Erythroblast (primary cell): Measurements from ENCODE around the gene PACS2.

ENCODE experiments used
- DNase-seq, 2 experiments: peaks; one replicate each; lab custom pipeline; 2025; lab: John Stamatoyannopoulos, UW
- GATA1 ChIP-seq: IDR thresholded peaks from 2 replicates; pipeline ENCODE4 v1.6.1; 2011; ENCODE audit warnings: low read depth, mild to moderate bottlenecking, control low read depth, low read length, moderate library complexity
- POLR2A ChIP-seq: IDR thresholded peaks from 2 replicates; pipeline ENCODE4 v1.6.1; 2011; ENCODE audit warnings: mild to moderate bottlenecking, low read length

The PACS2 gene

DNA sequence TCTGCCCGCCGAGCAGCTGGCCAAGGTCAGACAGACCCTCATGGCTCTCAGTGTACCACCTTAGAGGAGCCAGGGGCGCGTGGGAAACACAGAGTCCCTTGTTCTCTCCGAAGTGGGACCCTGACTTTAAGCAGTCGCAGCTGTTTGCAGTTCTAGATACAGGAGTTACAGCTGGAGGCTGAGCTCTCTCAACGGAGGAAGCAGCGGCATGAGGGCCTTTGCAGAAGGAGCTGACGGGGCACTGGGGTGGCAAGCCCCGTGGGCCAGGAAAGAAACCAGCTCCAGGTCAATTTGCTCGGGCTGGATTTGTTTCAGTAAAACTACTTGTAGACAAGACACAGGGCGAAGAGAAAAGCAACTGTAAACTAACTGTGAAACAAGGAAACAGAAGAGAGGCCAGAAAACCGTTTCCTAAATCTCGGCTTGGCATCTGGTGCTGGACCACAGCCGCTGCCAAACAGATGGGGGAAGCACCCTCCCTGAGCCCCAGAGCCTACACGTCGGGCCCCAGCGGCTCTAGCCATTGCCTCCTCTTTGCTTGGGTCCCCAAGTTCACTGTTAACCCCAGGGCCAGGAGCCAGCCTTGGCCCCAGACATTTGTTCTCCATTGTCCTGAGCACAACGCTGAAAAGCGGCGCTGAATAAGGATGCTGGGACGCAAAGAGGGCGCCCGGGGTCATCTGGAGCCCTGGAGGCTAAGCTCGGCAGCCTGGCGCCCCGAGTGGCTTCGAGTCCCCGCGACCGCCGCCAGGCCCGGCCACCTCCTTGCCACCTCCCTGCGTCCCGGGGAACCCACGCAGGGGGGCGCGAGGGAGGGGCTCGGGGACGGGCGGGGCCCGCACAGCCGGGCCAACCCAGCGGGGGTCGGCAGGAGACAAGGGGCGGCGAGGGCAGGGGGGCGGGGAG is 914 bp upstream of the PACS2 start:
- TF ChIP-seq POLR2A (no peak), GATA1 (no peak)
- DNase-seq, result peak; percentile 71 to 73

DNA sequence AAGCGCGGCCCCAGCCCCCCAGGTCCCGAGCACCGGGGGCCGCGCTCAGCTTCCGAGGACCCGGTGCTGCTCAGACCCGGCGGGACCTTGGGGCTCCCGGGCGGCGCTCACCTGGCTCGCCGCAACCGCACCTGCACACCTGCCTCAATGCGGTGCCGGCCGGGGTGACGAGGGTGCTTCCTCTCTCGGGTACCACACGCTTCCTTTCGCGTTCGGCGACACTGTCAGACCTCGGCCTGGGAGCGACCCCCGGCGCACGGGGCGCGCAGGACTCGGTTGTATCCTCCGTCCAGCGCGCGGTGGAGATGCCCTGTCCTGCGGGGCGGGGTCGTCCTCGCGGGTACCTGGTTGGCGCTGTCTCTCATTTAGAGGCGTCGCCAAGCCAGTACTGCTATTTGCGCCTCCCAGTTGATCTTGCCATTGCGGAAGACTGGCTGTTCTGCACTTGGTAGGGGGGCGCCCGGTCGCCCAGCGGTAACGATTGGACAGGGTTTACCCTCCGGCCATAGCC is 718 bp downstream of the PACS2 start:
- peak; percentile 41 to 48 for DNase-seq
- no peak for TF ChIP-seq GATA1
- no peak for TF ChIP-seq POLR2A

DNA sequence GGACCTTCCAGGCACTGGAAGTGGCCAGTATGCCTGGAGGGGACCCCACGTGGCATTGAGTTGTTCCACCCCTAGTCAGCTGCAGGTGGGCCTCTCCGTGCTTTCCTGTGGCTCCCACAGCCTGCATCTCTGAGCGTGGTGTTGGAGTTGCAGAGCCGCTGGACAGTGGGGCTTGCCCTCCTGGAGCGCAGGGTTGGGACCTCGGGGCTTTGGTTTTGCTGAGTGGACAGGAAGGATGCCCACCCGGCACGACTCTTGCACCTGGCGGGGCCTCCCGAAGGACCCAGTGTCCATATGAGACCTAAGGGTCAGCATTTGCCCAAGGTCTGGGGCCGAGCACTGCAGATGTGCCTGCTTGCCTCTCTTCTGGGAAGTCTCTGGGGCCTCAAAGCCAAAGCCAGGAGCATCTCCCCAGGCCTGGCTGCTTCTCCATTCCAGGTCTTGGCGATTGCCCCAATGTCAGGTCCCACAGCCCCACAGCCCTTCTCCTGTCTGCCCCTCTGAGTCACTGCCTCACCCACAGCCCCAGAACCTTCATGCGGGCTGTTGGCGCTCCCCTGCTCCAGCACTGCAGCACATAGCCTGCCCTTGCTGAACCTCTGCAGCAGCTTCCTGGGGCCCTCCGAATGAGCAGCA is 1.5 kb downstream of the PACS2 start:
- no peak for DNase-seq
- TF ChIP-seq POLR2A (no peak), GATA1 (no peak)

DNA sequence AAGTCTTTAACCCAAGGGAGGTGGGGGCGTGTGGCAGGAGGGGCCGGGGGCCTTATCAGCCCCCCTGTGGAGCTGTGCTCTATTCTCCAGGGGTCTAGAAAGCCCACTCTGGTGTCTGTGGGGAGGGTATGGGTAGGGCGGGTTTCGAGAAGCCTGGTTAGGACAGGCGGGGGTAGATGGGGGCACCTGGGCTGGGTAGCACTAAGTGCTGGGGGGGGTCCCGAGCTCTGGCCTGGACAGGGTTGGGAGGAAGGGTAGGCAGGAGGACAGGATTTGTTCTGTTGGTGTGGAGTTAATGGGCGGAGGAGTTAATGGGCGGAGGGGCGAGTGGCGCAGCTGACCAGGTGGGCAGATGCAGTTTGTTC is 2.0 kb downstream of the PACS2 start:
- TF ChIP-seq POLR2A (no peak), GATA1 (no peak)
- DNase-seq, result no peak

DNA sequence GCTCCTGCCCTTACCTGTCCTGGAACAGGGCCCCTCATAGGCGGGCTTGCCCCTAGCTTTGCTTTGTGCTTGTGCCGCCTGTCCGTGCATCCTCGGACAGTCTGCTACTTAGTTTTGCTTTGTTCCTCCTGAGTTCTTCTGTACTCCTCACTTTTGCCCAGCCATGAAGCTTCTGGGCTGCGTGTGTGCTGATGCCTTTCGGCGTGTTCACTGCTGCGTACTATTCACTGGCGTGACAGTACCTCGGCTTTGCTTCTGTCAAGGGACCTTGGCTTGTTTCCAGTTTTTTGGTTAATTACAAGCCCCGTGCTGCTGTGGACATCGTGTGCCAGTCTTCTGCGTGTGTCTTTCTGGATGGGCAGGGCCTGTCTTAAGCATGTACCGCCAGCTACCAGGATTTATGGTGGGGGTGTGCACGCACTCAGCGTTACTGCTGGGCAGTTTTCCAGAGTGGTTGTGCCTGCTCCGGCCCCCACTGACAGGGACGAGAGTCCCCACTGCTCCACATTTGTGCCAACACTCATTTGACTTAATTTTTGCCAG is 2.5 kb downstream of the PACS2 start:
- DNase-seq, result no peak
- no peak for TF ChIP-seq GATA1
- no peak for TF ChIP-seq POLR2A

DNA sequence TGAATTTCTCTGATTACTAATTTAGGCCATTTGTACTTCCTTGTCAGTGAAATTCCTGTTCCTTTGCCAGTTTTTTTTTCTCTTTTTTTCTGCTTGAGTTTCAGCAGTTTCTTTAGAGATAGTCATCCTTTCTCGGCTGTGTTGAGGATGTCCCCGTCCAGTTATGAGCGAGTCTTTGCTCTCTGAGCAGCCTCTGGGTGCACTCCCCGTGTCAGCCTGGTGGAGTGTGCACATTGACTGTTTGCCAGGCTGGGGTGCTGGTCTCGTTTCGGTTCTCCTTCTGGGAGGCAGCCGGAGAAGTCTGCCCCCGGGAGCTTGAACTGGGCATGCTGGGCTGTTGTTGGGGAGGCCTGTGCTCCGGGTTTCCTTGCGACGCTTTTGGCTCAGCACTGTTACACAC is 3.0 kb downstream of the PACS2 start:
- no peak for DNase-seq
- TF ChIP-seq GATA1, result no peak
- TF ChIP-seq POLR2A, result no peak

DNA sequence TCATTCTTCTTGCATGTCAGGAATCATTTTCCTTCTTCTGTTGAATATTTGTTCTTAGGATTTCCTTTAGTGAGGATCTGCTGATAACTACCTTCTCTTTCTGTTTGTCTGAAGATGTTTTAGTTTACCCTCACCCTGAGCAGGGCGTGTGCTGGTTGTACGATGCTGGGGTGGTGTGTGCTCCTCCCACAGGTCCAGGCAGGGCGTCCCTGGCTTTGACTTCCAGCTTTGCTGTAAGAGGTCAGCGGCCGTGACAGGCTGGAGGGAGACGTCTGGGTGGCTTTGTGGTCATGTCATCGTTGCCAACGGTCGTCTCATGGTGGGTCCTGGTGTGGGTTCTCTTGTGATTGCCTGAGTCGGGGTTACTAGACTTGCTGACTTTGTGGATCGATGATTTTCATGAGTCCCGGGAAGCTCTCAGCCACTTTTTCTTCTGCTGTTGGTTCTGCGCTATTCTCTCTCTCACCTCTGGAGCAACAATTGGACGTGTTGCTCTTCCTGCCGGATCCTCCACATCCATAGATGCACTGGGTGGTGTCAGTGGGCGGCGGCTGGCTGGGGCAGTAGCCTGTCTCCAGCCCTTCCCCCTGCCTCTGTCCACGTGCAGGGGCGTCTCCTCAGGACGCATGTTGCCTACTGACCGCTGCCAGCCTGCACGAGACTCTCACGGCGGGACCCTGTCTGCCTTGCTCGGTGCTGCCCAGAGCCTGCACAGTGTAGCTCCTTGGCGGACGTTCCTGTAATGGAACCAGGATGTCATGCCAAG is 8.4 kb downstream of the PACS2 start:
- TF ChIP-seq POLR2A (no peak), GATA1 (no peak)
- no peak for DNase-seq

DNA sequence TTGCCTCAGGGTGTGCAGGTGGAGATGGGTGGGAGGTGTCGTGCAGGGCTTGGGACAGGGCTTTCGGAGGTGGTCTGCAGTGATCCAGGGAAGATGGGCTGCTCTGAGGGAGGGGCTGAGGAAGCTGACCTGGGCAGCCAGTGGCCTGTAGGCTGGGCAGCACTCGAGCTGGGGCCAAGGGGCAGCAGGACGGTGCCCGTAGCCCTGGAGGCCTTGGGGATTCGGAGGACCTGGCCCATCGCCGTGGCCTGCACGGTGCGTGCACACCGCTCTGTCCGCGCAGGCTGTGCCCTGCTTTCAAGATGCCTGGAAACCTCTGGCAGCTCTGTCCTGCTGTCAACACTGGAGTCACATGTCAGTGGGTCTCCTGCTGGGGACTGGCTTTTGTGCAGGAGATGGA is 9.1 kb downstream of the PACS2 start:
- TF ChIP-seq GATA1 (no peak), POLR2A (no peak)

DNA sequence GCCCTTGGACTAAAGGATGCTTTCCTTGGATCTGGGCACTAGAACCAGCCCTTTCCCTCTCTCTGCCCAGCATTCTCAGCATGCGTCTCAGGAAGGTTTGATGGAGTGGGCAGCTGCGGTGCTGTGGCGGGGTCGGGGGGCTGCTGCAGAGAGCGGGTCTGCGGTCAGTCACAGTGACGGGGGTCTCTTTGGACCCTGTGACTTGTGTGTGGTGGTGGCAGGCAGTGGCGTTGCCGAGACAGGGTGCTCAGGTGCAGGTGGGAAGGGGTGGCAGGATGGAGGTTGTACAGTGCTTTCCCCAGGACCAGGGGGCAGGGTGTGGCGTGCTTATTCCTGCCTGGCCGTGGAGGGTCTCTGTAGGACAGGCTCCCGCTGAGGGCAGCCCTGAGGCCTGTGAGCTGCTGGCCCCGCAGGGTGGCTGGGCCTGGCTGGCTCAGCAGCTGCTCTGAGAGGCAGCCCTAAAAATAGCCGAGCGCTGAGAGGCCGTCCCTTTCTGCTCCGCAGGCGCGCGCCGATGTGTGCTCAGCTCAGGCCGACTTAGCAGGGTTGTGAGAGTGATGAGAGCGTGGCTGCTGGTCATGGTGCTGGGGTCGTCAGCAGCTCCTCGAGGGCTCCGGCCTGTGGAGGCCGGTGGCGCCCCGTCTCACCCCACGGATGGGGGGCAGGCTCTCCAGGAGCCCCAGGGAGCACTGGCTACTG is 9.7 kb downstream of the PACS2 start:
- TF ChIP-seq POLR2A (no peak), GATA1 (no peak)
- DNase-seq, result no peak

More for the DNA sequence above, 9.1 kb downstream of the PACS2 start:
- DNase-seq, result no peak

DNA sequence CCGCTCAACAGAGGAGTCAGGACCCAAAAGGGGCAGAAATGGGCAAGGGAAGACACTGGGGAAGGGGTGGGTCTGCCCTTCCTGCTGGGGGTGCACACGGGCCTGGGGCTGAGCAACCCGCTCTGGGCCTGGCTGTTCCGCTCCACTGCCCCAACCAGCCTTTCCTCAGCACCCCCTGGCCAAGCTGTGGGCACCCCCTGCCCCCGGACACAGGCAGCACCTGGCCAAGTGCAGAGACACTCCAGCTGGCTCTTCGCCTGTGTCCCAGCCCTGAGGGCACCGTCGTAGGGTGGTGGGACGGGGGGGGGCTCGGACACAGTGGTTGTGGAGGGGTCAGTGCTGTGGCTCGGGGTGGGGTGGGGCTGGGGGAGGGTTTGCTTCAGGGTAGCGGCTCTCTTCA is 10.3 kb downstream of the PACS2 start:
- TF ChIP-seq POLR2A (no peak), GATA1 (no peak)
- no peak for DNase-seq

DNA sequence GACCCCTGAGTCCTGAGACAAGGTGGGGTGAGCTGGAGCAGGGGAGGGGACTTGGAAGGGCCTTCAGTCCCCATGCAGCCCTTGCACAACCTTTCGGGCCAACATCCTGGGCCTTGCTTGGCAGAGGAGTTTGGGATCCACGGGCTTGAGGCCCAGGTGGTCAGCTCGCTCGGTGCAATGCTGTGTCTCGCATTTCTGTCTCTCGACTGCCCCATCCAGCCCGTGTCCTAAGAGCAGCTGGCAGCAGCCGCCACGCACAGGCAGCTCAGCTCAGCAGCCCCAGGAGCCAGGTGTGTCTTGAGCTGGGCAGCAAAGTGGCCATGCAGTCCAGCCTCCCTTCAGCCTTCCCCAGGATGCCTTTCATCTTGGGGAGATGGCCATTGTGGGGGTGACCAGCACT is 10.8 kb downstream of the PACS2 start:
- no peak for TF ChIP-seq GATA1
- TF ChIP-seq POLR2A, result no peak
- DNase-seq, result no peak

DNA sequence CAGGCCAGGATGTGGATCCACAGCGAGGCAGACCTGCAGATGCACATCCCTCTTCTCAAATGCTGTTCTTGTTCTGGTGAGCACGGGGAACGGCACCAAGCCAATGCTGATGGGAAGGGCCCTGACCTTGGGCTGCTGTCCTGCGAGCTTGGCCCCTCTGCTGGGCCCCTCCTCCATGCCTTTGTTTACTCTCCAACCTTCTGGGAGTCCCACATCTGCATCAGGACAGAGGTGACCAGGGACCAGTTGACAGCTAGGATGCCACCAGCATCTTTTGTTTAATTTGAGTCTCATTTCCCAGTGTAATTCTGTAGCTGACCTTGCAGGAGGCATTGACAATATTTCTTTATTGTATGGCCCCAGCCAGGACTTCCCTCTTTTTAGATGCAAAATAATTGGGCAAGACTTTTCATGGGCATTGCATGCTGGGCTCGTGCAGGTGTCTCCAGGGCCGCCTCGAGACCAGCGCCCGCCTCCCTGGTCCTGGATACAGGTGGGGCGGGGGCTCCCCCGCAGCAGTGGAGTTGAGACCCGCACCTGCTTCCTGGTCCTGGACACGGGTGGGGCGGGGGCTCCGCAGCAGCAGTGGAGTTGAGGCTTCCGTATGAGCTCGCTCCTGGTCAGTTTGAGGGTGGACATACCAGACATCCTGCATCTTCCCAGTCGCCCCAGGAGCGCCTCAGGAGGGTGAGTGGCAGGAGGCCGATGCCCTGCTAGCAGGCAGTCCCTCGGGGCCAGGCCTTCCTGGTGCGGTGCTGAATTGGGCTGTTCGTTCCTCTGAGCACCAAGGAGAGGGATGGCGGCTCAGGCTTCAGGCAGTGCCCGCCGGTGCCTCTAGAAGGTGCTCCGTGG is 11.4 kb downstream of the PACS2 start:
- TF ChIP-seq POLR2A, result no peak
- no peak for TF ChIP-seq GATA1
- no peak for DNase-seq
